ENCODE data around the gene ABCD1.
"Not testable (repeated sequence)": the region's sequence is repeated elsewhere in the genome, so short reads cannot be mapped to it uniquely, and the experiment has no call there.

ABCD1 gene

DNA sequence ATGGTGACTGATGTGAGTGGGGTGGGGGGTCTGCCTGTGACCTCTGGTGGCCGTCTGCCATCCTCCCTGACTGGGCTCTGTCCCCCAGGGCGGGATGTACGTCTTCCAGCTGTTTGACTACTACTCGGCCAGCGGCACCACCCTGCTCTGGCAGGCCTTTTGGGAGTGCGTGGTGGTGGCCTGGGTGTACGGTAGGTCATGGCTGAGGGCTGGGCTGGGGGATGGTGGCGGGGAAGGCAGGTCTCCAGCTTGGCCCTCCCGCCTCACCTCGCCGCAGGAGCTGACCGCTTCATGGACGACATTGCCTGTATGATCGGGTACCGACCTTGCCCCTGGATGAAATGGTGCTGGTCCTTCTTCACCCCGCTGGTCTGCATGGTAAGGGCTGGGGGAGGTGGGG is 30.4 kb upstream of the ABCD1 start:
- DNase-seq (ENCODE audit: low spot score): not testable (repeated sequence)

DNA sequence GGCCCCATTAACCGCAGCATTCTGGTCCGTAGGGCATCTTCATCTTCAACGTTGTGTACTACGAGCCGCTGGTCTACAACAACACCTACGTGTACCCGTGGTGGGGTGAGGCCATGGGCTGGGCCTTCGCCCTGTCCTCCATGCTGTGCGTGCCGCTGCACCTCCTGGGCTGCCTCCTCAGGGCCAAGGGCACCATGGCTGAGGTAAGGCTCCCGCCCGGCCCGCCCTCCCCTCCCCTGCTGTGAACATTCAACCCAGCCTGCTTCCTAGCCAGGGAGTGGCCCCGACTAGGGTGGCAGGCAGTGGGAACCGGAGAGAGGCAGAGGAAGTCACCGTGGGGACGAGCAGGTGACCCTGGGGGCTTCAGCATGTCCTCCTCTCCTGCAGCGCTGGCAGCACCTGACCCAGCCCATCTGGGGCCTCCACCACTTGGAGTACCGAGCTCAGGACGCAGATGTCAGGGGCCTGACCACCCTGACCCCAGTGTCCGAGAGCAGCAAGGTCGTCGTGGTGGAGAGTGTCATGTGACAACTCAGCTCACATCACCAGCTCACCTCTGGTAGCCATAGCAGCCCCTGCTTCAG is 29.9 kb upstream of the ABCD1 start:
- DNase-seq (ENCODE audit: low spot score): no peak

GRCh38 chrX:153696100-153696499 is 28.6 kb upstream of the ABCD1 start:
- no peak for DNase-seq (ENCODE audit: low spot score)

DNA sequence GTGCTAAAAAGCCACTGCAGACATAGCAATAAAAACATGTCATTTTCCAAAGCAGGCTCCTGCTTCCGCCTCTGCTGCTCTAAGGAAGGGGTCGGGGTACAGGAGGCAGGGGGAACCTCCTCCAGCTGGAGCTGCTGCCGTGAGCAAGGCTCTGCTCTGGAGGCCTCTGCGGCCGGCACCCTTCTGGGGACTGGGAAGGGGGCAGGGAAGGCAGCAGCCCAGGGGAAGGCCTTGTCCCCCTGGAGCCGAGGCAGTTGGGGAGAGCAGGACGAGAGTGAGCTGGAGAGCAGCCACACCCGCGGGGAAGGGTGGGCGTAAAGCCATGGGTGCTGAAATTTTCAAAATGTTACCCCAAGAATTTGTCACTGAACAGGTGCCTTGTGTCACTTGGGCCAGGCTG is 28.1 kb upstream of the ABCD1 start:
- DNase-seq (ENCODE audit: low spot score): not testable (repeated sequence)

GRCh38 chrX:153696986-153697722 is 27.5 kb upstream of the ABCD1 start:
- not testable (repeated sequence) for DNase-seq (ENCODE audit: low spot score)

DNA sequence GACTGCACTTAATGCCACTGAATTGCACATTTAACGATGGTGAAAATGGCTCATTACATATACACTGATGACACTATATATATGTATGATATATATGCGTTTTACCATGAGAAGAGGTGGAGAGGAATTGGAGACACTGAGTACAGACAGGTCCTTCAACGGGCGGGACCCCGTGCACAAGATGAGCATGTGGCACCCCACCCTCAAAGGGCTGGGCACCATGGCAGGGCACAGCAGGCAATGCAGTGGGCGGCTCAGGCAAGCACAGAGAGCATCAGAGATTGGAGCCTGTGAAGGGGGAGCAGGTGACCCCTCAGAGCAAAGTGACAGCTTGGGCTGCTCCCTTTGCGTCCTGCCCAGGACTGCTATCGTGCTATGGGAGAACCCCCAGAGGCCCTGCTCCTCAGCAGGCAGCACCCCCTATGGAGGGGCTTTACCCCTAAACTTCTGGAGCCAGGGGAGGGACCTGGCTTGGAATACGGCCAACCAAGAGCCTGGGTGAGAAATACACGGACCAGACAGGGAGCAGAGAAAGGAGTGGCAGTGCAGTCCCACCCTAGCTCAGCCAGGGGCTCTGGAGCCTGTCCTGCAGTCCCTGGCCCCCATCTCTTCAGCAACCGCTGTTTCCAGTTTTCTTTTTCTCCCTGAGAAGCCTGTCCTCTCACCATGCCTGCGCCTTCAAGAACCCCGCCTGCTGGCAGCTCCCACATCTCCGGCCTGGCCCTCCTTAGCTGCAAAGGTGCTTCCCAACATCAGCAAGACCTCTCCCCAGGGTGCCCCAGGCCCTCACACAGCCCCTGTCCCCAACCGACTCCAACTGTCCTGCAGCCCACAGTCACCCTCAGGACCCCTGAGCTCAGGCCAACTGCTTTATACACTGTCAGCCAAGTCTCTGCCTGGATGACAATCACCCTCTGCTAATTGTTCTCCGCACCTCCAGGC is 26.5 kb upstream of the ABCD1 start:
- DNase-seq (ENCODE audit: low spot score): no peak

- not testable (repeated sequence) for DNase-seq (ENCODE audit: low spot score)
Measured at GRCh38 chrX:153699210-153699783, 25.4 kb upstream of the ABCD1 start.

DNA sequence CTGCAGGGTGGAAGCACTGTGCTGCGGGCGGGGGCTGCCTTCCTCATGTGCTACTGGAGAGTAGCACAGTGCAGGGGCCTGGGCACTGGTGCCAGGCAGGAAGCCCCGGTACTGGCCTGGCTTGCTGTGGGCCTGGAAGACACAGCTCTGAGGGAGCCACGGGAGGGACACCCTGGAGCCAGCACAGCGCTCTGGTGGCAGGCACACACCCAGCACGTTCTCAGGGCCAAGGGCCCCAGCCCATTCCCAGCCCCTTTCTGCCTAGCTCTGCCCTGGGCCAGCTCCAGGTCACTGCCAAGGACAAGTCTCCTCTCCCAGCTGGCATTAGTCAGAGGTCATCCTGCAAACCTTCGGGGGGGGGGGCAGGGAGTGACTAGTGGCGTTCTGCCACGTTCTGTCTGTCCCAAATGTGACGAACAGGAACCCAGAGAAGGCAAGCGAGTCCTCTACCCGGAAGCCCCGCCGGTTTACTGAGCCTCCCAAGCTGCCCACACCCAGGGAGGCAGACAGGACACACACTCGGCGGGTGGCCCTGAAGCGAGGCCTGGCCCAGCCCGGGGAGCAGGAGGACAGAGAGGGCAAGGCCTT is 24.8 kb upstream of the ABCD1 start:
- not testable (repeated sequence) for DNase-seq (ENCODE audit: low spot score)

GRCh38 chrX:153700376-153700945 is 24.2 kb upstream of the ABCD1 start:
- DNase-seq (ENCODE audit: low spot score): no peak

GRCh38 chrX:153700967-153701366 is 23.7 kb upstream of the ABCD1 start:
- DNase-seq (ENCODE audit: low spot score): no peak

DNA sequence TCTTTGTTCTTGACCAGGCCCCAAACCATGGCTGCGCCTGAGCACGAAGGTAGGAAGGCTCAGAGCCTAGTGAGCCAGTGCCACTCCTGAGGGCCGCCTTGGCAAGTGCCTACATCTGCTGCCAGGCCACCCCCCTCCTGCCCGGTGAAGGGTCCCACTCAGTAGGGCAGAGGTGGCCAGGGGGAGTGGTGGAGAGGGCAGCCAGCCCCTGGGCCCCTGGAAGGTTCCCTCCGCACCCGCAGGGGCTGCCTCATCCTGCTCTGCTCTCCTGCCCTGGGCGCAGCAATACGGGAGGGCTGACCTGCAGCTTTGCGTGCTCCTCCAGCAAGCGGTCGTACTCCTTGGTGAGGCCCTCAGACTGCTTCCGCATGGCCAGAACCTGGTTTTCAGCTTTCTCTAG is 22.9 kb upstream of the ABCD1 start:
- no peak for DNase-seq (ENCODE audit: low spot score)

DNA sequence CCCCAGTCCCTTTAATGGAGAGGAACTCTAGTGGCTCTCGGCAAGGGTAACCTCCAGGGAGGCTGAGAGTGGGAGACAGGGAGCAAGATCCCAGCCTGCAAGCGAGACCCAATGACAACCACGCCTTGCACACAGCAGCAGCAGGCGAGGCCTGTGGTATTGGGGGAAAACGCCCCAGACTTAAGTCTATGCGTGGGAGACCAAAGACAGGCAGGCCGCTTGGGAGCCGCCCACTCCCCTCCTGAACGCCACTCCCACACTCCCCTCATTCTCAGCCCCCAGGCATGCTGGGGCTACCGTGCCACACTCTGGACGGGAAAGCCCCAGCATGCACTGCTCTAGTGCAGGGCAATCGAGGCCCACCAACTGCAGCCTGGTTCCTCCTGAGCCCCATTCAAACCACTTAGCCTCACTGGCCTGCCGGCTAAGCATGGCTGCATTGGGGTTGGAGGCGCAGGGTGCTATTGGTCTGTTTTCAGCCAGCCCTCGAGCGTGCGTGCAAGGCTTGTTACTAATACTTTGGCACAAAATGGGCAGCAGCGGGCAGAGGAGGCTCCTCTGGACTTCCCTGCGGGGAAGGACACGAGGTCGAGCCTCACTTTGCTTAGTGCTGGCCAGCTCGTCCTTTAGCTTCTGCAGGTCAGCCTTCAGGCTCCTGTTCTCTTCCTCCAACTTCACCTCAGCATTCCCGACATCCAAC is 22.2 kb upstream of the ABCD1 start:
- no peak for DNase-seq (ENCODE audit: low spot score)

DNA sequence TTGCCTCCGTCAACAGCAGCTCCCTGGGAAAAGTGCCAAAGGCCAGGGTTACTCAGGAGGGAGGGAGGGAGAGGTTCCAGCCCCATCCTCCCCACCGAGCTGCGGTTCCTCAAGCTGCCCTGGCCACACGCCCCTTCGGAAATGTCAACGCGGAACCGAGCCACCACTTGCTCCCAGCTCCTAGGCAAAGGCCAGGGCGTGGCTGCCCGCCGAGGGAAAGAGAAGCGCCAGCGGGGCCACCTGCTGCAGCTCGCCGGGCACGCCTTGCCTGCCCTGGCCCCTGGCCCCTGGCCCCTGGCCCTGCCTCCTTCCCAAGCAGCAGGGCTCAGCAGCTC is 21.7 kb upstream of the ABCD1 start:
- no peak for DNase-seq (ENCODE audit: low spot score)

DNA sequence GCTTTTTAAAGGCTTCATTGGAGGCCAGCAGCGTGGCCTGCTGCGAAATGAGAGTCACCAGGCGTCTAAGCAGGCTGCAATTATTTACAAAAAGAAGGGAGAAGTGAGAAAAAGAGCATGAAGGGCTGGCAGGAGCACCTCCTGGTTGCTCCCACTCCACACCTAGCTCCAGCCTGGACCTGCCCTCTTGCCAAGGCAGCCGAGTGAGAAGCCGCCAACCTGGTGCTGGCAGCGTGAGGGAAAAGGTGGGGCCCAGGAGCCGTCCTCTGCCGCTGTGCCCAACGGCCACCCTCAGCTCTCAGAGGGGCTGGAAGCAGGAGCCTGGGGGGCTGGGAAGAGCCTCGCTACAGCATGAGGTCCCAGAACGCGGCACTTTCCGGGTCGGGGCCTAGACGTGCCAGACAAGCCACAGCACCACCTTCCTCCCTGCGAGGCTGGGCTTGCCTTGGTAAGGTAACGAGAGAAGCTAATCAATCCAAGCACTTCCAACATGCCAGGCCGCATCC is 20.6 kb upstream of the ABCD1 start:
- DNase-seq (ENCODE audit: low spot score): no peak

GRCh38 chrX:153704631-153705402 is 19.8 kb upstream of the ABCD1 start:
- DNase-seq (ENCODE audit: low spot score): not testable (repeated sequence)

- not testable (repeated sequence) for DNase-seq (ENCODE audit: low spot score)
Measured at GRCh38 chrX:153705403-153706060, 19.1 kb upstream of the ABCD1 start.

DNA sequence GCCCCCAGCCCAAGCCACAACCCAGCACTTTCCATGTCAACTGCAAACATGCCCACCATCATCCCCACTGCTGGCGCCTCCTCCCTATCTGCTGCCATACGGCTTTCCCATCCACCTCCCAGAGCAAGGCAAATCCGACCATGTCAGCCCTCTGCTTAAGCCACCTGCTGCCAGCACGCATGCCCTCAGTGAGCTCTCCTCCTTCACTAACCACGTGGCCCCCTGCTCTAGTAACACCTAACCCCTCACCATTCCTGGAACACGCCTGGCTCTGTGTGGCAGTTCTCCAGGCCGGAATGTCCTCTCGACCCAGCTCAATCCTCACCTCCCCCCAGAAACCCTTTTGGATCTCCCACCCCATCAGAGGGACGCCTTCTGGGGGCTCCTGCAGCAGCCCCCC is 17.9 kb upstream of the ABCD1 start:
- DNase-seq (ENCODE audit: low spot score): no peak

DNA sequence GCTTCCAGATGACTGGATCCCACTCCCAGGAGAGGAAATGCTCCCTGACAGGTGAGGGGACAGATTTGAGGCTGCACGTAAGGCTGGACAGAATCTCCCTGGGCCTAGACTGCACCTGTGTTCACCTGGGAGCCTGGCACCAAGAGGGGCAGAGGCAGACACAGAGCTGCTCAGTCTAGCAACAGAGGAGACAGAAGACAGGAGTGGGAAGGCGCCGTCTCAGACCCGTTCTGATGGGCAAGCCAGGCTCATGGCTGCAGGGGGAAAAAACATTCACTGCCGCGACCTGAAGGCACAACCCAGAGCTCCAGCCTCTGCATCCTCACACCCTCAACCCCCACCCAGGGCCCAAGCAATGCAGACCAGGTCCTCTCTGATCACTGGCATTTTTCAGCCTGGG is 17.2 kb upstream of the ABCD1 start:
- no peak for DNase-seq (ENCODE audit: low spot score)

DNA sequence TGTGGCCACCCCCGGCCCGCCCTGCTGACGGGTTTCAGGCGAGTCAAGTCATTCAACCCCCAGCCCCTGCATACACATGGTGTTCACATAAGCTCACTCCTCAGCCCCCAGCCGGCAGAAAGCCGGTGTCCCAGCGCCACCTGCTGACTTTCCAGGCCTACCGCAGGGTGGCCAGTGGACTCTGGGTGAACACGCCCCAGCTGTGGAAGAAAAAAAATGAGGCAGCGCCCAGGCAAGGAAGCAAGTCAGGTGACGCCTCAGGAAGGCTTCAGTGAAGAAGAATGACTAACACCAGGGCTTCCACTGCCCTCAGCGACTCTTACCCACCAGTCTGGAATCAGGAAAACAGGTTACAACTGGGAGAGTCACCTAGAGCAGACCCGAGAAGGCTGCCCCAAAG is 16.2 kb upstream of the ABCD1 start:
- peak; percentile 75 for DNase-seq (ENCODE audit: low spot score)

All from D341Med (cell line).